A549 (cell line): ENCODE data around the gene NR5A2. TPM values are rescaled to one million over a fixed set of nuclear protein-coding genes. Genes with fewer than 3 reads are reported as not detected.

ENCODE experiments used
- ATAC-seq, 2 experiments: fragments of 200-7000 bp in 1 of 2; fragments of >200 bp in 1 of 2; cut with Nextera tagmentation in 1 of 2; cut with Tn5 transposase in 1 of 2; 3 replicates each; pipeline versions ENCODE4 v1.8.0 to v1.9.1; 2018 to 2020; ENCODE audit warnings: mild to moderate bottlenecking in 1 of 2, moderate library complexity in 1 of 2
- CTCF ChIA-PET: fragments of 300-600 bp; sonication (Branson Sonifier 250); formaldehyde crosslinking; extraction: SDS; loops from one replicate; lab custom pipeline; 2021; ENCODE audit warnings: antibody characterized with exemption, inconsistent platforms; lab: Yijun Ruan, JAX
- POLR2A ChIA-PET: fragments of 350-600 bp; formaldehyde crosslinking; extraction: SDS; loops from one replicate; lab custom pipeline; 2021; ENCODE audit warnings: antibody characterized with exemption, inconsistent platforms; lab: Yijun Ruan, JAX
- DNase-seq, 2 experiments: peaks; one replicate each; pipeline versions ENCODE4 v3.0.0 to v3.0.0-alpha.2; 2011 to 2016; ENCODE audit warnings: low read depth in 1 of 2, low spot score in 1 of 2
- FAIRE-seq: peaks from 2 replicates; lab custom pipeline; 2011; peaks lifted over from hg19 to GRCh38; lab: Jason Lieb, UNC
- H3K27ac ChIP-seq, 2 experiments: fragments of >200 bp; sonication (Bioruptor Twin); formaldehyde crosslinking; 3 replicates each; pipeline ENCODE4 v1.5.1; 2016 to 2017
- H3K4me1 ChIP-seq: fragments of >200 bp; sonication (Bioruptor Twin); formaldehyde crosslinking; 3 replicates; pipeline ENCODE4 v1.6.1; 2016
- H3K4me2 ChIP-seq: fragments of >200 bp; sonication (Bioruptor Twin); formaldehyde crosslinking; 3 replicates; pipeline ENCODE4 v1.6.1; 2016
- H3K4me3 ChIP-seq: fragments of >200 bp; sonication (Bioruptor Twin); formaldehyde crosslinking; 3 replicates; pipeline ENCODE4 v1.5.1; 2016
- H3K9me3 ChIP-seq: fragments of >200 bp; sonication (Bioruptor Twin); formaldehyde crosslinking; 3 replicates; pipeline ENCODE4 v1.6.1; 2016
- ATOH8 ChIP-seq: fragments of 250-450 bp; sonication (Bioruptor Pico); IDR thresholded peaks from 2 replicates; pipeline ENCODE4 v1.5.0; 2020; ENCODE audit warnings: low read depth, mild to moderate bottlenecking, moderate library complexity
- CBX2 ChIP-seq: fragments of 200-600 bp; sonication (generic); IDR thresholded peaks from 2 replicates; pipeline ENCODE4 v1.6.1; 2016; ENCODE audit warnings: low read depth, mild to moderate bottlenecking, borderline replicate concordance
- CHD2 ChIP-seq: fragments of 150-350 bp; IDR thresholded peaks from 2 replicates; pipeline ENCODE4 v1.6.1; 2014; ENCODE audit warnings: low read length; ENCODE audit not compliant: partially characterized antibody
- E2F6 ChIP-seq: IDR thresholded peaks from 2 replicates; pipeline ENCODE4 v1.6.1; 2012; ENCODE audit warnings: low read depth, borderline replicate concordance
- EHF ChIP-seq: fragments of 250-450 bp; sonication (Bioruptor Pico); IDR thresholded peaks from 2 replicates; pipeline ENCODE4 v1.5.0; 2020; ENCODE audit warnings: mild to moderate bottlenecking
- EHMT2 ChIP-seq: fragments of 200-600 bp; sonication (generic); IDR thresholded peaks from 2 replicates; pipeline ENCODE4 v1.6.1; 2016; ENCODE audit warnings: antibody characterized with exemption, low read depth, mild to moderate bottlenecking, moderate library complexity
- FOSB ChIP-seq: fragments of 250-450 bp; sonication (Bioruptor Pico); IDR thresholded peaks from 2 replicates; pipeline ENCODE4 v1.5.0; 2020; ENCODE audit warnings: mild to moderate bottlenecking, moderate library complexity
- FOSL2 ChIP-seq, 2 experiments: fragments of 450-650 bp in 1 of 2; fragments of >200 bp in 1 of 2; sonication (Bioruptor Twin) in 1 of 2; formaldehyde crosslinking; IDR thresholded peaks; 2 replicates each; pipeline versions ENCODE4 v1.5.0 to v1.6.1; 2016 to 2020; ENCODE audit warnings: mild to moderate bottlenecking in 1 of 2, moderate library complexity in 1 of 2
- FOXS1 ChIP-seq: fragments of 250-450 bp; sonication (Bioruptor Pico); IDR thresholded peaks from 2 replicates; pipeline ENCODE4 v1.5.0; 2020; ENCODE audit warnings: mild to moderate bottlenecking, moderate library complexity
- HDAC2 ChIP-seq: fragments of 200-600 bp; sonication (generic); IDR thresholded peaks from 2 replicates; pipeline ENCODE4 v1.6.1; 2016
- HES2 ChIP-seq: fragments of >200 bp; sonication (Bioruptor Twin); formaldehyde crosslinking; IDR thresholded peaks from 2 replicates; pipeline ENCODE4 v1.6.1; 2016
- HEYL ChIP-seq: fragments of 250-450 bp; sonication (Bioruptor Pico); IDR thresholded peaks from 2 replicates; pipeline ENCODE4 v1.8.0; 2021; ENCODE audit warnings: mild to moderate bottlenecking, moderate library complexity
- KDM5A ChIP-seq: fragments of 200-600 bp; sonication (generic); IDR thresholded peaks from 2 replicates; pipeline ENCODE4 v1.6.1; 2016; ENCODE audit warnings: antibody characterized with exemption, mild to moderate bottlenecking
- MAFK ChIP-seq: fragments of 450-650 bp; IDR thresholded peaks from 2 replicates; pipeline ENCODE4 v1.6.1; 2014; ENCODE audit not compliant: partially characterized antibody
- MAX ChIP-seq: IDR thresholded peaks from 2 replicates; pipeline ENCODE4 v1.6.1; 2012
- MYC ChIP-seq: IDR thresholded peaks from 2 replicates; pipeline ENCODE4 v1.6.1; 2012; ENCODE audit warnings: mild to moderate bottlenecking, inconsistent platforms, low read length, improper control_type of control experiment, borderline replicate concordance
- NFE2L2 ChIP-seq: fragments of 150-350 bp; conservative IDR thresholded peaks from 2 replicates; pipeline ENCODE4 v1.6.1; 2014; ENCODE audit warnings: low read length
- NPAS2 ChIP-seq: fragments of 250-450 bp; sonication (Bioruptor Pico); IDR thresholded peaks from 2 replicates; pipeline ENCODE4 v1.8.0; 2022; ENCODE audit warnings: mild to moderate bottlenecking, moderate library complexity, borderline replicate concordance
- NR3C1 ChIP-seq: fragments of >200 bp; sonication (Bioruptor Twin); formaldehyde crosslinking; IDR thresholded peaks from 3 replicates; pipeline ENCODE4 v1.6.1; 2017
- PHF8 ChIP-seq: fragments of 200-600 bp; sonication (generic); IDR thresholded peaks from 2 replicates; pipeline ENCODE4 v1.6.1; 2016; ENCODE audit warnings: low read depth, mild to moderate bottlenecking, antibody characterized with exemption, moderate library complexity, borderline replicate concordance
- RCOR1 ChIP-seq: fragments of 150-350 bp; IDR thresholded peaks from 2 replicates; pipeline ENCODE4 v1.6.1; 2014; ENCODE audit warnings: antibody characterized with exemption, low read length, low read depth
- RFX5 ChIP-seq: fragments of 450-650 bp; IDR thresholded peaks from 2 replicates; pipeline ENCODE4 v1.7.1; 2014; ENCODE audit warnings: antibody characterized with exemption, mild to moderate bottlenecking, moderate library complexity
- SMC3 ChIP-seq: fragments of >200 bp; sonication (Bioruptor Twin); formaldehyde crosslinking; IDR thresholded peaks from 3 replicates; pipeline ENCODE4 v1.6.1; 2018; ENCODE audit warnings: inconsistent platforms
- USF2 ChIP-seq: fragments of 450-650 bp; IDR thresholded peaks from 2 replicates; pipeline ENCODE4 v1.6.1; 2014; ENCODE audit warnings: antibody characterized with exemption
- ZFP36 ChIP-seq: fragments of 450-650 bp; IDR thresholded peaks from 2 replicates; pipeline ENCODE4 v1.6.1; 2014; ENCODE audit warnings: borderline replicate concordance; ENCODE audit not compliant: partially characterized antibody
- ZSCAN20 ChIP-seq: fragments of 250-450 bp; sonication (Bioruptor Pico); IDR thresholded peaks from 2 replicates; pipeline ENCODE4 v1.8.0; 2022; ENCODE audit warnings: mild to moderate bottlenecking, moderate library complexity
- WGBS: methylation state at CpG from one replicate; pipeline ENCODE4 v1.1.6; 2017; ENCODE audit errors: missing lambda C conversion rate; 5-methylcytosine and 5-hydroxymethylcytosine counted together
- polyA plus RNA-seq, 4 experiments: library from polyadenylated mRNA; depleted of rRNA in 3 of 4; stranded (reverse); fragments of >200 nt; fragmentation: RNase III in 1 of 4; extraction: RNeasy Plus Mini Kit Qiagen cat#74134 plus additional on column Dnase treatment in 1 of 4; gene quantifications; 2 replicates in 3 of 4; 3 replicates in 1 of 4; pipeline ENCODE4 v1.2.3, GENCODE V29; 2011 to 2017

NR5A2 gene
- polyA plus RNA-seq, 2 of the 4 experiments (the other 2 are of a cell fraction): 12.0 to 24.1 TPM

- CTCF ChIA-PET: interaction anchor here (0.6 to 2.0 kb wide), 2 partner anchors 9 to 470 kb away, joined by 3 to 5 read pairs; no protein-coding TSS in a partner anchor
- Histone ChIP-seq H3K9me3 (no peaks in the 10 kb centered on the region), H3K27ac (peak overlapping the region; percentile 76 to 91)
- TF ChIP-seq FOSL2 (IDR thresholded peaks at IDR 0.05) (no peak), FOSL2 (CRISPR knock-in tag; IDR thresholded peaks at IDR 0.05) (no peak), E2F6 (0 out of 2 replicates have a peak, but pooled peaks have one; percentile 8)
- TF ChIP-seq, all 56 proteins: peak for 1
- WGBS: 23% methylated on average over 14 of the region's 26 CpGs
- POLR2A ChIA-PET: interaction anchor here (0.6 to 3.6 kb wide), 3 partner anchors 11 to 347 kb away, joined by 4 to 16 read pairs (median 11); no protein-coding TSS in a partner anchor
- H3K4me2 ChIP-seq: peak overlapping the region; percentile 90
- peak overlapping the region; percentile 47 for H3K4me3 ChIP-seq
- ATAC-seq (peak; percentile 9 to 25; a peak in 4 of 6 replicates), DNase-seq (no peak), FAIRE-seq (no peak)
- H3K4me1 ChIP-seq: peaks cover 30% of the 10 kb centered on the region; the same call in 2 of the 3 replicates
Measured at GRCh38 chr1:200039849-200040474, 12.5 kb downstream of the NR5A2 start.

GRCh38 chr1:200040481-200041138 is 13.1 kb downstream of the NR5A2 start:
- ATAC-seq: peak; percentile 33 to 49; a peak in 4 of 6 replicates
- POLR2A ChIA-PET: interaction anchor here (0.6 to 3.6 kb wide), 3 partner anchors 12 to 346 kb away, joined by 4 to 16 read pairs (median 11); no protein-coding TSS in a partner anchor
- no peak for FAIRE-seq
- H3K27ac ChIP-seq: peak overlapping the region; percentile 76 to 91
- TF ChIP-seq KDM5A (no peak), ZFP36 (no peak), NFE2L2 (no peak), NPAS2 (no peak), MAFK (no peak), RCOR1 (no peak), EHMT2 (no peak), PHF8 (no peak), SMC3 (no peak), FOSB (CRISPR knock-in tag) (no peak)
- H3K4me2 ChIP-seq: peak overlapping the region; percentile 90
- peak overlapping the region; percentile 47 for H3K4me3 ChIP-seq
- 42% methylated on average over 24 of the region's 35 CpGs for WGBS
- peaks cover 30% of the 10 kb centered on the region; the same call in 2 of the 3 replicates for H3K4me1 ChIP-seq
- H3K9me3 ChIP-seq: no peaks in the 10 kb centered on the region
- CTCF ChIA-PET: interaction anchor here (0.6 to 2.0 kb wide), 3 partner anchors 10 to 469 kb away, joined by 3 to 5 read pairs (median 3); no protein-coding TSS in a partner anchor
- DNase-seq: peak in 1 of 2 experiments; percentile 50

- peak overlapping the region; percentile 68 for H3K4me3 ChIP-seq
- peaks cover 36% of the 10 kb centered on the region; the same call in 2 of the 3 replicates for H3K4me1 ChIP-seq
- no peaks in the 10 kb centered on the region for H3K9me3 ChIP-seq
- H3K27ac ChIP-seq: peak overlapping the region; percentile 76 to 91
- POLR2A ChIA-PET: interaction anchor here (3.6 kb wide), 1 partner anchor 12 kb away, joined by 16 read pairs; no protein-coding TSS in a partner anchor
- no peak for TF ChIP-seq ATOH8
- no peak for TF ChIP-seq MAX
- TF ChIP-seq ZSCAN20 (CRISPR knock-in tag): no peak
- TF ChIP-seq CBX2: no peak
- TF ChIP-seq HEYL (CRISPR knock-in tag): no peak
- no peak for TF ChIP-seq PHF8
- no peak for TF ChIP-seq CHD2
- no peak for TF ChIP-seq RFX5
- TF ChIP-seq NR3C1: no peak
- no peak for TF ChIP-seq FOSB (CRISPR knock-in tag)
- no peak for TF ChIP-seq MYC
- TF ChIP-seq EHMT2: no peak
- no peak for TF ChIP-seq FOXS1 (CRISPR knock-in tag)
- TF ChIP-seq USF2: no peak
- TF ChIP-seq EHF (CRISPR knock-in tag): no peak
- TF ChIP-seq ZFP36: no peak
- no peak for TF ChIP-seq E2F6
- TF ChIP-seq KDM5A: no peak
- no peak for TF ChIP-seq HDAC2
- no peak for TF ChIP-seq HES2
- TF ChIP-seq, all 56 proteins: peak for 0
- FAIRE-seq (no peak), ATAC-seq (no peak), DNase-seq (no peak)
- 82% methylated on average over 35 of the region's 35 CpGs for WGBS
- CTCF ChIA-PET: interaction anchor here (1.4 kb wide), 1 partner anchor 11 kb away, joined by 3 read pairs; no protein-coding TSS in a partner anchor
- peak overlapping the region; percentile 90 for H3K4me2 ChIP-seq
Measured at GRCh38 chr1:200041337-200042118, 14.0 kb downstream of the NR5A2 start.
